Peyer's patch (tissue), 4 donors: ENCODE data around the gene C3orf20.

Experiments
- POLR2A ChIP-seq, 2 donors: fragments of 450-650 bp; IDR thresholded peaks; one replicate each; pipeline ENCODE4 v1.5.1; 2017; ENCODE audit warnings: antibody characterized with exemption in 2 of 2, mild to moderate bottlenecking in 2 of 2, moderate library complexity in 2 of 2
- TF ChIP-seq, protein P1 (sequence below), 6 experiments: fragments of 450-650 bp in 4 of 6; fragments of 200-600 bp in 2 of 6; sonication (generic) in 1 of 6; IDR thresholded peaks; one replicate each; pipeline ENCODE4 v1.5.1; 2017 to 2019; ENCODE audit warnings: antibody characterized with exemption in 6 of 6, mild to moderate bottlenecking in 3 of 6, moderate library complexity in 1 of 6

DNA sequence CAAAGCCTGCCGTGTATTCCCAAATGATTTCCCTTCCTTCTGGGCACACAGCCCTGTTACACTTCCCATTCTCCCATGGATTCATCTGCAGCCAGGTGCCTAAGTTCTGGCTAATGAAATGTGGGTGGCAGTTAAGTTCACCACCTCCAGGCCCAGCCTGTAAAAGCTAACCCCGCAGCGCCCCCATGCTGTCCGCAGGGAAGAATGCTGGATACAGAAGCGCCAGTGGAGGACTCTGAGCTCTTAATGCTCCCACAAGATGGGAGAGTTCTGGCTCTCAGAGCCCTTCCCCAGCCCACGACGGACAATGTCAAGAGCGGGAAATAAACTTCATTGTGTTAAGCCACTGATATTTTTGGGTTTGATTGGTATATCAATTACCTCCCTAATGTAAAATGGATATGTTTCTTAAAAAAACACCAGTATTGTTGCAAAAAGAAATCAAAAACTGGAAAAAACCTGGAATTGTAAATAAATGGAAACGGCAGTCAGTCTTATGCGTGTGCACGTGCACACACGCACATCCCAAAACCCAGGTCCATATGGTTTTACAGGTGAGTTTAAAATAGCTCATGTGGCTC lies 106.1 kb downstream of the C3orf20 start:
- TF ChIP-seq, protein P1, sequence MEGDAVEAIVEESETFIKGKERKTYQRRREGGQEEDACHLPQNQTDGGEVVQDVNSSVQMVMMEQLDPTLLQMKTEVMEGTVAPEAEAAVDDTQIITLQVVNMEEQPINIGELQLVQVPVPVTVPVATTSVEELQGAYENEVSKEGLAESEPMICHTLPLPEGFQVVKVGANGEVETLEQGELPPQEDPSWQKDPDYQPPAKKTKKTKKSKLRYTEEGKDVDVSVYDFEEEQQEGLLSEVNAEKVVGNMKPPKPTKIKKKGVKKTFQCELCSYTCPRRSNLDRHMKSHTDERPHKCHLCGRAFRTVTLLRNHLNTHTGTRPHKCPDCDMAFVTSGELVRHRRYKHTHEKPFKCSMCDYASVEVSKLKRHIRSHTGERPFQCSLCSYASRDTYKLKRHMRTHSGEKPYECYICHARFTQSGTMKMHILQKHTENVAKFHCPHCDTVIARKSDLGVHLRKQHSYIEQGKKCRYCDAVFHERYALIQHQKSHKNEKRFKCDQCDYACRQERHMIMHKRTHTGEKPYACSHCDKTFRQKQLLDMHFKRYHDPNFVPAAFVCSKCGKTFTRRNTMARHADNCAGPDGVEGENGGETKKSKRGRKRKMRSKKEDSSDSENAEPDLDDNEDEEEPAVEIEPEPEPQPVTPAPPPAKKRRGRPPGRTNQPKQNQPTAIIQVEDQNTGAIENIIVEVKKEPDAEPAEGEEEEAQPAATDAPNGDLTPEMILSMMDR (IDR thresholded peaks at IDR 0.05): peak in 4 of 6 experiments; percentile 42 to 74 (median 72)
- no peak for TF ChIP-seq POLR2A (IDR thresholded peaks at IDR 0.05)
